IPS-18c (cell line): ENCODE data around the gene PTPRN2.
"Not testable (repeated sequence)": the region's sequence is repeated elsewhere in the genome, so short reads cannot be mapped to it uniquely, and the experiment has no call there.

Experiments used
- H3K4me3 ChIP-seq: 2 replicates; pipeline ENCODE4 v1.7.0; 2013; ENCODE audit warnings: low read depth, mild to moderate bottlenecking, low read length, moderate library complexity; ENCODE audit not compliant: insufficient read depth
- H3K9me3 ChIP-seq: one replicate; pipeline ENCODE4 v1.6.1; 2013; ENCODE audit warnings: mild to moderate bottlenecking, low read length, moderate library complexity; ENCODE audit not compliant: control insufficient read depth, insufficient read depth

The PTPRN2 gene

DNA sequence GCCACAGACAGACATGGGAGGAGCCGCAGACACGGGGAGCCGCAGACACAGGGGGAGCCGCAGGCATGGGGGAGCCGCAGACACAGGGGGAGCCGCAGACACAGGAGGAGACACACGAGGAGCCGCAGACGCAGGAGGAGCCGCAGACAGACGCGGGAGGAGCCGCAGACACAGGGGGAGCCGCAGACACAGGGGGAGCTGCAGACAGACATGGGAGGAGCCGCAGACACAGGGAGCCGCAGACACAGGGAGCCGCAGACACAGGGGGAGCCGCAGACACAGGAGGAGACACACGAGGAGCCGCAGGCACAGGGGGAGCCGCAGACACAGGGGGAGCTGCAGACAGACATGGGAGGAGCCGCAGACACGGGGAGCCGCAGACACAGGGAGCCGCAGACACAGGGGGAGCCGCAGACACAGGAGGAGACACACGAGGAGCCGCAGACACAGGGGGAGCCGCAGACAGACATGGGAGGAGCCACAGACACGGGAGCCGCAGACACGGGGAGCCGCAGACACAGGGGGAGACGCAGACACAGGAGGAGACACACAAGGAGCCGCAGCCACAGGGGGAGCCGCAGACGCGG, 313.8 kb downstream of the PTPRN2 start:
- H3K4me3 ChIP-seq: not testable (repeated sequence)
- H3K9me3 ChIP-seq: peaks cover 38% of the 10 kb centered on the region

DNA sequence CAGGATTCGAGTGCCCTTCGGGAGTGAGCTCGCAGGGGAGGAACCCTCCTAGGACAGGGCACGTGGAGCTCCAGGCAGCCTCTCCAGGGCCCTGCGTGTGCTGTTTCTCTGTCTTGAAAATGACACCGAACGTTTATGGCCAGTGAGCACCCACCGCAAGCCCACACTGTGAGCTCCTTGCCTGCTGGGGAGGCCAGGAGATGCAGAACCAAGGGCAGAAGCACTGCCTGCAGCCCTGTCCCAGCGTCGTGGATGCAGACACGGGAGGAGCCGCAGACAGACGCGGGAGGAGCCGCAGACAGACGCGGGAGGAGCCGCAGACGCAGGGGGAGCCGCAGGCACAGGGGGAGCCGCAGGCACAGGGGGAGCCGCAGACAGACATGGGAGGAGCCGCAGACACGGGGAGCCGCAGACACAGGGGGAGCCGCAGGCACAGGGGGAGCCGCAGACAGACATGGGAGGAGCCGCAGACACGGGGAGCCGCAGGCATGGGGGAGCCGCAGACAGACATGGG, 314.4 kb downstream of the PTPRN2 start:
- Histone ChIP-seq H3K9me3 (peaks cover 40% of the 10 kb centered on the region), H3K4me3 (0 out of 2 replicates have a peak overlapping the region, but pooled peaks have one; percentile 9)

DNA sequence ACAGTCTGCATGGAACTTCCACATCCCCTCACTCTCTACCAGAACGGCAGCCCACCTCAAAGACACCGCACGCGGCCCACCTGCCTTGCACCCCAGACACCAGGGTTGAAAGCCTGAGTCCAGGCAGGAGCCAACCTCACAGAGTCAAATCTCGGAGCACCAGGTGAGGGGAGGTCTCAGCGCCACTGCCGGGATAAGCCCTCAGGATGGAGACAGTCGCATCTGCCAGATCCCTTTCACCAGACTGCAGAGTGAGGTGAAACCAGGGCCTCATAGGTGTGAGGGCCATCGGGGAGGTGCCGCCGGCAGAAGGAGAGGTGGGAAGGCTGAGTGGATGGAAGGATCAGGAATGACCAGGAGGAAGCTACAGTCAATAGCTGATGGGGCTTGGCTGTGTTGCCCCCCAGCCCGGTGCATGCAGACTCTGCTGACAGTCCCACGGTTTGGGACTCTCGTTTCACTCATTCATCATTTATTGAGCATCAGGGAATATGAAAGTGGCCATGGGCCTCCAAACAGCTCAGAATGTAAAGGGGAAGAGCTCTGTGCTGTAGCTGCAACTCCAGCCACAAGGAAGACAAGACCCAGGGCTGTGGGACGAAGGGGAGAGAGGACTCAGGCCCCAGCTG, 315.0 kb downstream of the PTPRN2 start:
- H3K4me3 ChIP-seq: 0 out of 2 replicates have a peak overlapping the region, but pooled peaks have one; percentile 9
- H3K9me3 ChIP-seq: peaks cover 42% of the 10 kb centered on the region

DNA sequence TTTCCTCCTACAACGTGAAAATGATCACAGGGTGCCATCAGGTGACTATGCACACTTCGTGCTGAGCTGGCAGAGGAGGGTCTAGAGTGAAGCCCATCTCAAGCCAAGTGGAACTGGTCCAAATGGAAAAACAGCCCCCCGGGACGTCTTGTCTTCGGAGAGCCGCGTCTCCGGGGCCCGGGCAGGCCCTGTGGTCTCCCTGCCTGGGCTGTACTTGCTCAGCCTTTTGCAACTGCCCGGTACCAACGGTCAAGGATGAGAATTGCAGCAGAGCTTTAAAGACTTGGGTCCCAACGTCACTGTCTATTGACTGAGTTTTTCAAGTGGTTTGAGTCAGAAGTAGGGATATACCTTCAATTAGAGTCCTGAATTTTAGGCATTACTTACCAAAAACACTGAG, 315.5 kb downstream of the PTPRN2 start:
- no peak overlapping the region; the same call in 1 of the 2 replicates for H3K4me3 ChIP-seq
- peaks cover 41% of the 10 kb centered on the region for H3K9me3 ChIP-seq

DNA sequence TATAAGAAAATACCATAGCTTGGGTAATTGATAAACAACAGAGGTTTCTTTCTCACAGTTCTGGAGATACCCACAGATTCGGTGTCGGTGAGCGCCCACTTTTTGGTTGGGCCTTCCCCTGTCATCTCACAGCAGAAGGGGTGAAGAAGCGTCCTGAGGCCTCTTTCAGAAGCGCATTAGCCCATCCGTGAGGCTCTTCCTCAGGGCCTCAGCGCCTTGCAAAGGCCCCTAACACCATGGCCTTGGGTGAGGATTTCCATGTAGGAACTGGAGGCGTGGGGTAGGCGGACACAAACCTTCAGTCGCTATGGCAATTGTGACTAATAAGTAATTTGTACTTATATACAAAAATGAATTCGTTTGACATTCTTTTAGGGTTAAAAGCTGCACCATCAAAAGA, 316.0 kb downstream of the PTPRN2 start:
- Histone ChIP-seq H3K9me3 (peaks cover 43% of the 10 kb centered on the region), H3K4me3 (no peak overlapping the region; the same call in 1 of the 2 replicates)

DNA sequence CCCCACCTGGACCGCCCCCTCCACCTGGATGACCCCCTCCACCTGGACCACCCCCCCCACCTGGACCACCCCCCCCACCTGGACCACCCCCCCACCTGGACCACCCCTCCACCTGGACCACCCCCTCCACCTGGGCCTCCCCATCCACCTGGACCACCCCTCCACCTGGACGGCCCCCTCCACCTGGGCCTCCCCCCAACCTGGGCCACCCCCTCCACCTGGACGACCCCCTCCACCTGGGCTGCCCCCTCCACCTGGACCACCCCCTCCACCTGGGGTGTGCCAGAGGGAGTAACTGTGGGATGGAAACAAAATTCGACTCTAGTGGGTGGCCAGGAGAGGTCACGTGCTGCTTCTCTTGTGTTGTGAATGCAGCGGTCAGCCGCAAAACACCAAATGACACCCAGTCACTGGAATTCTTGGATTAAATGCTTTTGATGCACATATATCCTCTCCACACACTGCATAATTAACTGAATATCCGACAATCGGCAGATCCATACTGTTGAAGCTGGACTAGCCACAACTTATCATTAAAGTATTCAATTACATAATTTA, 316.7 kb downstream of the PTPRN2 start:
- no peak overlapping the region for H3K4me3 ChIP-seq
- H3K9me3 ChIP-seq: peaks cover 43% of the 10 kb centered on the region

DNA sequence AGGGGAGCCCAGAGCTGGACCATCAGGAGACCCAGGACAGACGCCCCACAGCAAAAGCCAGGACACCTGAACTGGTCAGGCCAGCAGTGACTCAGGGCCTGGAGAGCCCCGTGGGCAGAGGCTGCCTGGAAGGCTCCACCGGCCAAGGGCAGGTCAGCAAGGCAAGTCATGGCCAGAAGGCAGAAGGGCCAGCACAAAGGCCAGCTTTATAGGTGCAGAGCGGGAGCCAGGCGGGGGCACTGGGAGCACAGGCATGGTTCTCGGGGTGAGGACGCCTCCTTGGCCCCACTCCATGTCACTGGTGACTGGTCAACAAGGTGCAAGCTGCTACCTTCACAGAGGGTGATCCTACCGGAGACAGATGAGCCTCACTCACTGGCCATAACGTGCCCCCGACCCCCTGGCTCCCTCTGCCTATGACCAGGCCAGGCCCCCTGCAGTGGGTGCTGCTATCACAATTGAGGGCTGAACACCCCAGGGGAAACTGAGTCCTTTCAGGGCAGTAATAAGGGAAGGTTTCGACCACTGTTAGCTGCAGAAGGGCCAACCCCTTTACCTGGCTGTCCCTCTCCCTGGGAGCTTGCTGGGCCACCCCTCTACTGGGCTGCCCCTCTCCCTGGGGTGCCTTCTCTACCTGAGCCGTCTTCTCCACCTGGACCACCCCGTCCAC, 317.4 kb downstream of the PTPRN2 start:
- peaks cover 47% of the 10 kb centered on the region for H3K9me3 ChIP-seq
- H3K4me3 ChIP-seq: no peak overlapping the region

DNA sequence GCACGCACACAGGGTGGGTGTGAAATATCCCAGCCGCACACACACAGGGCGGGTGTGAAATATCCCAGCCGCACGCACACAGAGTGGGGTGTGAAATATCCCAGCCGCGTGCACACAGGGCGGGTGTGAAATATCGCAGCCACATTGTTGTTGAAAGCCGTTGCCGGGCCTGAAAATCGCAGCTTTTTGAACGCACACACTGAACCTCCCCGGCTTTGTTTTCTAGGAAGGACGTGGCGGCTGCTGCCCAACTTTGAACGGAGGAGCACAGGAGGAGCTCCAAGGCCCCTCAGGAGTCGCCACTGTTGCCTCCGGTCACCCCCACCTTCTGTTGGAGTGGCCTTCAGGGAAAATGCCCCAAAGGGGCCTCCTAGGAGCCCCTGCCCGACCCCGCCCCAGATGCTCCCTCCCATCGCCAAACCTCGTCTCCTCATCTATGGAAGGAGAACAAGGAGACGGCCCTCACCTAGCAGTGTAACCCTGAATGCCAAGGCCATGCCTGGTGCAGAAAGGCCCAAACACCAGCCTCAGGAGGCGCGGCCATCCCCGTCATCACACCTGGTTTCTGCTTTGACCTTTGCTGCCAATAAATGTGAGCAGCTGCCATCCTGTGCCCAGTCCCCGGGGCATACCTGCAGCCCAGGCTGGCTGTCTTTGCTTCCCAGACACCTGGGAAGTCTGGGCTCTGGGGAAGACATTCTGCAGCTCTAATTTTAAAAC, 318.6 kb downstream of the PTPRN2 start:
- peaks cover 53% of the 10 kb centered on the region for H3K9me3 ChIP-seq

DNA sequence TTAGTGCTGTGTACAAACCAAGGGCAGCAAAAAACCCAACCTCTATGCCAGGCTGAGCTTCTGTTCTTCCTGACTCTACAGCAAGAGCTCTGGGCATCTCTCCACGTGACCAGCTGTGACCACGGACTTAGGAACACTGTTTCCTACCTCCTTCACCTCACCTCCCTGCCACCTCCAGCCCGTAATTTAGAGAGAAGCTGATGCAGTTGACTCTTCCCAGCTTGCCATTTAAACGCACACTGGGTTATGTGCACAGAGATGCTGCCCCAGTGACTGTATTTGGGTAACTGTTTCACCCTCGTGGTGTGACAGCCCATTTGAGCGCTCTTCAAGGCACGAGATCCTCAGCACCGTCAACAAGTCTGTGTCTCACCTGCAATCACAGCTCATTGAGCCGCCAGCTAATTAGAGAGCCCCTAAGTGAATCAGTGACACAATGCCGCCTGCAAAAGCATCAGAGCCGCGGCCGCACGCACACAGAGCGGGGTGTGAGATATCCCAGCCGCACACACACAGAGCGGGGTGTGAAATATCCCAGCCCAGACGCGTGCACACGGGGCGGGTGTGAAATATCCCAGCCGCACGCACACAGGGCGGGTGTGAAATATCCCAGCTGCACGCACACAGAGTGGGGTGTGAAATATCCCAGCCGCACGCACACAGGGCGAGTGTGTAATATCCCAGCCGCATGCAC, 319.7 kb downstream of the PTPRN2 start:
- Histone ChIP-seq H3K9me3 (peaks cover 58% of the 10 kb centered on the region), H3K4me3 (0 out of 2 replicates have a peak overlapping the region, but pooled peaks have one; percentile 15)

More for the DNA sequence above, 318.6 kb downstream of the PTPRN2 start:
- no peak overlapping the region for H3K4me3 ChIP-seq

DNA sequence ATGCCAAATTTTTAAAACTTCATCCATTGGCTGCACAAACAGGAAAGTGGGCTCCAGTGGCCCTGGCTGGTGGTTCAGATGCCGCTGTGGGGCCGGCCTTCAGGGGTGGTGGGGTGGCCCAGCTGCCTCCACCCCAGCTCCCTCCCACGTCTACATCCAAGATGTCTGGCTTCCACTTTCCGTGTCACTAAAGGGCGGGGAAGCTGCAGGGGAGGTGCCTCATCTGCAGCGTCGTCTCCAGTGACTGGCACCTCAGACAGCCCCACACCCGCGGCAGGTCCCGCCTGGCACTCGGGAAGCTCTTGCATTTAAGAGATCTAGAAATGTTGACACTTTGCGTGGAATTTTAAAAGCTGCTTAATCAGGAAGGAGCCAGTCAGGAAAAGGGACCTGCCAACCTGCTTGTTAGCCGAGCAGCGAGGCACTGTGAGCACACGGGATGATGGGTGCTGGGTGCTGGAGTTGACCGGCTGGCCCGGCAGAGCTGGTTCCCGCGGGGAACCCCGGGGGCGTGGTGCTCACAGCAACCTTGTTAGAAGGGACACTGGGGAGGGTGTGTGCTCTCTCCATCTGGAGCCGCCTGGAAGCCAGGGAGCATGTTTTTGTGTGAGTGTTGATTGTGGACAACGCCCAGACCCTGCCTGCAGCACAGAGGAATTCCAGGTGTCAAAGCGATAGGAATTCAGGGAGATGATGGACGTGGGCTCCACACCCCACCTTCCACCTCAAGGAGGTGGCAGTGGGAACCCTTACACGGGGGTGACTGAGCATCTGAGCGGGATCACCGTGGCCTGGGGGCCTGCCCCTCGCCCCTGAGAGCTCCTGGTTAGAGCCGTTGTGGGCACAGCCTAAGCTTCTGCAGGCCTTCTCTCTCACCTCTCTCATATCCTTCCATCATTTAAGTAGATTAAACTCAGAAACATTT, 320.5 kb downstream of the PTPRN2 start:
- Histone ChIP-seq H3K9me3 (peaks cover 56% of the 10 kb centered on the region), H3K4me3 (peak overlapping the region; percentile 6; the same call in 1 of the 2 replicates)

DNA sequence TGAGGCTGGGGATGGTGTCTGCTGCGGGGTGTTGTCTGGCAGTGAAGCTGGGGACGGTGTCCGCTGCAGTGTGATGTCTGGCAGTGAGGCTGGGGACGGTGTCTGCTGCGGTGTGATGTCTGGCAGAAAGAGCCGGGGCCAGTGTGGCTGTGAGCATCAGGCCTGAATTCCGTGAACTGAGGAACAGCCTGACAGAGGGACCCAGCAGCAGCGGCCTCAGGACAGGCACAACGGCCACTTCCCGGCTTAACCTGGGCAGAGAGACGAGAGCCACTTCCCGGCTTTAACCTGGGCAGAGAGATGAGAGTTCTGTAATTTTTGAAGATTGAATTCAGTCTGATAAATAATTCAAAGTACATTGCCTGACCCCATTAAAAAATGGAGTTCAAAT, 321.2 kb downstream of the PTPRN2 start:
- Histone ChIP-seq H3K9me3 (peaks cover 54% of the 10 kb centered on the region), H3K4me3 (no peak overlapping the region)

DNA sequence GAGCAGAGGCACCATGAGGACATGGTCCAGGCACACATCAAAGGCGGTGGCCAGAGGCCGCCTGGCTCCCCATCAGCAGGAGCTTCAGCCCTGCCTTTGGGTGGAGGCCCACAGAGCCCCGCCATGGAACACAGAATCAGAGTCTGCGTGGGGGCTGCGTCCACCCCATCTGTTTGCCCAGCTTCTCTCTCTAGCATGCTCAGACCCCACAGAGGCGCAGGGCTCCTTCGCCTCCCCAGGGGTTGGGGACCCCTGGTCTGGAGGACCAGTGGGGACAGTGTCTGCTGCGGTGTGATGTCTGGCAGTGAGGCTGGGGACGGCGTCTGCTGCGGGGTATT, 321.9 kb downstream of the PTPRN2 start:
- H3K9me3 ChIP-seq: peaks cover 61% of the 10 kb centered on the region
- peak overlapping the region; percentile 24; the same call in 1 of the 2 replicates for H3K4me3 ChIP-seq

DNA sequence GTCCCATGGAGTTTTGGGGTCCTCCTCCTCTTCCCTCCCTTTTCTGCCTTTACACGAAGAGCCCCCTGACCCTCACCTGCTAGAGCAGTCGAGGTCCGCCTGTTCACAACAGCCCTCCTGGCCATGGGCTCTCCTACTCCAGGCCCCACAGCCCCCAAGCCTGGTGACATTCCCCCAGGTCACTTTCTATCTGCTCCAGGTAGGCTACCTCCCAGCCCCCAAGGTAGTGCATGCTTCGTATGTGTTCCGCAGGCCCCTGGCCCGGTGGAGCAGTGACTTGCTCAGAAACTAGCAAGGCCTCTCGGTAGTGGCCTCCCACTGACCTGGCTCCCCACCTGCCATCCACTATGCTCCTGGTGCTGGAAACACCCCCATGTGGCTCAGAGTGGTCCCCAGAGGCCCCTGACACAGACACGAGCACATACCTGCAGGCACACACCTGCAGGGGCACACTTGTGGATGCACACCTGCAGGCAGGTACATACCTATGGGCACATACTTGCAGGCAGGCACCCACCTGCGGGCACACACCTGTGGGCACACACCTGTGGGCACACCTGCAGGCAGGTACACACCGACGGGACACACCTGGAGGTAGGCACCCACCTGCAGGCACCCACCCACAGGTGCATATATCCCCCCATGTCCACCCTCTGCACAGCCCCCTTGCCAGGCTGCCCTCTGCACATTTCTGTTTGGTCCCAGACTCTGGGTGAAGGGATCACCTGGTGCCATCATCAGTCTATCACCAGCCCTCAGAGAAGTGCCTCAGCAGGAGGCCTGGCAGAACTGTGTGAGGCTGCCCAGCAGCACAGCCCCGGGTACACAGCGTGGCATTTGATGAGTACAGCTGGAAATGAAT, 322.5 kb downstream of the PTPRN2 start:
- peaks cover 62% of the 10 kb centered on the region for H3K9me3 ChIP-seq
- peak overlapping the region; percentile 24; the same call in 1 of the 2 replicates for H3K4me3 ChIP-seq

DNA sequence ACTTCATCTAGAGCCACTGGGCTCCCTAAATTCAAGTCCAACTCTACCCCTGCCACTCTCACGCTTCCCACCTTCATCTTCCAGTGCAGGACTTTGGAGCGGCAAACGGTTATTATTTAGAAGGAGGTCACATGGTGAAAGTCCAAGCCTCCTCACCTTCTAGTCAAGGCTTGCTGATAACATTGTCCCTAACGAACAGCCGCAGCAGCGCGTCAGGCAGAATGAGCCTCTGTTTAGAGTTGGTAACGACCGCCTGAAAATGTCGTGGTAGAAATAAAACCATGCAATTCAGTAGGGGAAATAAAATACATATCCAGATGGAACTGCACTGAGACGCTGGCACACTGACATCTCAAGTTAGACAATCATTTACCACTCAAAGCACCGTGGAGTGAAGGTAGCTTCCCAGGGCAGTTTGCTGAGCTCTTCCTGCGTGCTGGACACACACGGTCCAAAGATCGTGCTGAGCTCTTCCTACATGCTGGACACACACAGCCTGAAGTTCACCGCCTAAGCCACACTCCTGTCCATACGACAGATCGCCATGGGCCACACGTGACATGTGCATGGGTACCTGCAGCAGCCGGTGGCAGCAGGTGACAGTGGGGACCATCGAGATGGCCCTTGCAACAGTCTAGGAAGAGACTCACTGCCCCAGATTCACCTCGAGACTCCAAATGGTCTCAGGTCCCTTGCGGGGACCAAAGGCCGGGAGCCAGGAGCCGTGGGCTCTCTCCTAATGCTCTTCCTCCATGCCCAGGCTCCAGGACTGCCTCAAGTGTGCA, 323.5 kb downstream of the PTPRN2 start:
- Histone ChIP-seq H3K9me3 (peaks cover 70% of the 10 kb centered on the region), H3K4me3 (peak overlapping the region; percentile 9; the same call in 1 of the 2 replicates)
